Stimulated activated naive CD4-positive, alpha-beta T cell (primary cell): ENCODE results near the gene CFAP46.

ENCODE experiments used
- DNase-seq, 6 experiments: peaks; one replicate each; lab custom pipeline; 2025; lab: John Stamatoyannopoulos, UW

The CFAP46 gene

DNA sequence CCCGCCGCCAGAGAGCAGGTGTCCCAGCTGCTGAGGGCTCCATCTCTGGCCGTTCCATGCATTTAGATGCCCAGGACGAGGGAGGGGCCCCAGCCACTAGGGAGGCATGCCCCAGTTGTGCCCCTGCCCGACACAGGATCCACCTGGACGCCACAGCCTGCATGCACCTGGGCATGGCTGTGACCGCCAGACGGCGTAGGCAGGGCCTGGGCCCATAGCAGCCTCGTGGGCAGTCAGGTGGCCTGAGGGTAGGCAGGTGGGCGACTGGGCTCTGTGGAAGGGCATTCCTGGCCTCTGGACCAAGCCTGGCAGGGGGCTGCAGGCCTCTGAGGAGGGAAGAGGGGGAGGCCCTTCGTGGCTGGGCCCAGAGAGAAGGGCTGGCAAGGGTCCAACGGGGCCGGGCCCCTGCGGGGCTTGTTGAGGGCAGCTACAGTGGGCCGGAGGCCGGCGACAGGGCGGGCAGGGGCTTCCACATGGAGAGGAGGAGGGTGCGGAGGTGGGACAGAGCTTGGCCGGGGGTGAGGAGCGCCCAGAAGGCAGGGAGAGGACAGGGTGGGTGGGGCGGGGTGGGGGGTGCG is 80.4 kb downstream of the CFAP46 start:
- DNase-seq, result no peak

DNA sequence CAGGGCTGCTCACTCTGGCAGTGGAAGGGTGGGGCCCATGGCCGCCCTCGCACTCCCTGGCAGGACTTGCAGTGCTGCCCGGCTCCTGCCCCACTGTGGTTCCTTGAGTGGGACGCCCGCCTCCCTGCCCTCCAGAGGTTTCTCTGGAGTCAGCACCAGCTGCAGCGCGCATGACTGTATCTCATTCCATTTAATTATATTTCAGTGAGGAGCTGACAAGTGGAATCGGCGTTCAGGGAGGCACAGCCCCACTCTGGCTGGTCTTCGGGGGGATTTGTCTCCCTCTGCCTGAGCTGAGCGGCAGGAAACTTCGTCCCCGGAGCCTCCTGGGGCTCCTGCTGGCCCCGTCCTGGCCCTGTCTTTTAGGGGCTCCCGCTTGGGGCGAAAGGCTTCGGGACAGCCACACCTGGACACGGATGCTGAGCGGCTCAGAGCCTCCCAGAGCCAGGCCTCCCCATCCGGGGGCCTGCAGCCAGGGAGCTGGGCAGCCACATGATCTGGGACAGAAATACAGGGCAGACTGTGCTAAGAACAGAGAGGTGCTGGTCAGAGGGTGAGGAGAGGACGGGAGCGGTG is 81.2 kb downstream of the CFAP46 start:
- no peak for DNase-seq

DNA sequence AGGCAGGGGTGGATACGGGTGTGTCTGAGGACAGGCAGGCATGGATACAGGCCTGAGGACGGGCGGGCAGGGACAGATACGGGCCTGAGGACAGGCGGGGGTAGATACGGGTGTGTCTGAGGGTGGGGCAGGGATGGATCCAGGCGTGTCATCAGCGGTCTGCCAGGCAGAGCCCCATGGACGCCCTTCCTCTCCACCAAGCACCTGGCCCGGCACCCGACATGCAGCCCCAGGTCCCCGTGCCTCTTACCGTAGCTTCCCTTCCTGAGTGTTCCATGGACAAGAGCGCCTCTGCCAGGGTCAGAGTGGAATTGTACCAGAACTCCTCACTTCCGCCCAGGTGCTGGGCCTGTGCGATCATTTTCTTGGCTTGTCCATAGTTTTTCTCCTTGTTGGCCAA is 81.8 kb downstream of the CFAP46 start:
- no peak for DNase-seq

DNA sequence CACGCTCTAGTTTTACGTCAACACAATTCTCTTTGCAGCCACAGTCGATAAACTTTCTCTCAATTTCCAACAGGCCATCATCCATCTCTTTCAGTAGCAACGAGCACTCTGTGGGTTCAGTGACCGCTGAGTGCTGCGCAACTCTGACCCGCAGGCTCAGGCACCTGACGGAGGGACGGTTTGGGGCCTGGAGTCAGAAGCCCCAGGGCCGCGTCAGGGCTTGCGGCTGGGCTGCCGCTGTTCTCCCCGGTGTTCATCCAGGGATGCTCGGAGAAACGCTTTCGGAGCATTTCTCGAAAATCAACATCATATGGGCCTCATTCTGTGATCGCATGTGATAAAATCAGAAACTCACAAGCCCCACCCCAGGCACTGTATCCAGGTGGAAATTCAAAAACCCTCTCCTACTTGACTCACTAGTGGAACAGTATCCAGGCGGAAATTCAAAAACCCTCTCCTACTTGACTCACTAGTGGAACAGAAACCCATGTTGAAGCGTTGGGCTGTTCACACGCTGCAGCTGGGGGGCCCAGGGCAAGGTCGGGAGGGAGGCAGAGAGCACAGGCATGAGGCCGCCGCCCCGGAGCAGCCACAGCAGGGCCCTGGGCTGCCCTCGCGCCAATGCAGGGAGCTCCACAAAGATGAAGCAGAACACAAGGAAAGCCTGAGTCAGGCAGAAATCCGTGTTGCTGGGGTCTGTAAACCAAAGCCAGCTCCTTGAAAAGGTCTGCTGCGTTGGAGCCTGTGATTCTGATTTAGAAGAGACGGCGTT is 83.1 kb downstream of the CFAP46 start:
- DNase-seq, result no peak

DNA sequence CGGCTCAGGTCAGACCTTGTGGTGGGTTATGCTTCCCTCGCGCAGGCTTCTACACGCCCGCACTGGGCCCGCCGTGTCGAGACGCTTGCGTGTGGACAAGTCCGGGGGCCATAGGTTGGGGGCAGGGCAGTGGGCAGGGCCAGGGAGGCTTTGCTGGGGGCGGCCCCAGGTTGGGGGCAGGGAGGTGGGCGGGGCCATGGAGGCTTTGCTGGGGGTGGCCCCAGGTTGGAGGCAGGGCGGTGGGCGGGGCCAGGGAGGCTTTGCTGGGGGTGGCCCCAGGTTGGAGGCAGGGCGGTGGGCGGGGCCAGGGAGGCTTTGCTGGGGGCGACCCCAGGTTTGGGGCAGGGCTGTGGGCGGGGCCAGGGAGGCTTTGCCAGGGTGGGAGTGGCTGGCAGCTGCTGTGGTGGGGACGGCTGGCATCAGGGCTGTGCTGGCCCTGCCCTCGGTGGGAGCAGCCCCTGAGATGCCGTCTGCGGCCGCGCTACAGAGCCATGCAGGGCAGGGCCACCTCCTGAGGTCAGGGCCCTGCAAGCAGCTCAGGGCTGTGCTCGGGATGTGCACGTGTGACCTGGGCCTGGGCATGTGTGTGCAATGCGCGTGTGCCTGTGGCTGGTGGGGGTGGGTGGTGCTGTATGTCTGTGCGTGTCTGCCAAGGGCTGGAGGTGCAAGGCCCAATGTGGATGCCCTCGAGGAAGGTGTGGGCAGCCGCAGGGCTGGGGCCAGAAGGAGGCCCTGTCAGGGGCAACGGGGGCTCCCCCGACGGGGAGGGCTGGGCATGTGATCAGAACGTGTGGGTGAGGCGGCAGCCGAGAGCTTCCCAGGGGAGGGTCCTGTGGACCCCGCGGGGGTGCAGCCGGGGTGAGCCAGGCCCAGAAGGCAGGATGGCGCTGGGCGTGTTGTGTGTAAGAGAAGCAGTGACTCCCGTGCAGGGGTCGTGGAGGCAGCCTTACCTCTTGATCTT is 84.0 kb downstream of the CFAP46 start:
- DNase-seq, result no peak

DNA sequence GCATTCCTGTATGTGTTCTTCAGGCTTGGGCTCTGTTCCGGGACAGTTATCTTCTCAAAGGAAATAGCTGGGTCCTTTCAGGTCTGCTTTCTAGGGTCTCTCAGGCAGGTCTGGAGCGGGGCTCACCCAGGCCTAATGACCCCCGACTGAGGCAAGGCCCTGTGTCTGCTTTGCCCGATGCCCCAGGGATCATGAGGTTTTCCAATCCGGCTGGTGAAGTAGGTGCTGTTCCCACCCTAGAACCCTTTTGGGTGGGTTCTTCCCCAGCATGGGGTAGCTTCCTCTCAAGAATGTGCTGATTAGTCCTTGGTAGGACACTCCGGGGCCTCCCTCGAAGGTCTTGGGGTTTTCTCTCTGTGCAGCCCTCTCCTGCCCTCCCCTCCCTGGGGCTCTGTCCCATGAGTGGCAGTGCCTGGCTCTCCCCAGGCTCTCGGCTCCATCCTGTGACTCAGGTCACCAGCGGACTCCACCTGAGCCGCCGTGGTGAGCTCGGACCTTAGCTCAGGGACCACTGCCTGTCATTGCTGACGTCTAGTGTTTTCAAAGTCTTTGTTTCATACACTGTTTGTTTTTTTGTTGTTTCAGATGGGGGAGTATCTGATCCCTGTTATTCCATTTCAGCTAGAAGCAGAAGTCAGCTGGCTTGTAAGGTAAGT is 85.4 kb downstream of the CFAP46 start:
- no peak for DNase-seq

DNA sequence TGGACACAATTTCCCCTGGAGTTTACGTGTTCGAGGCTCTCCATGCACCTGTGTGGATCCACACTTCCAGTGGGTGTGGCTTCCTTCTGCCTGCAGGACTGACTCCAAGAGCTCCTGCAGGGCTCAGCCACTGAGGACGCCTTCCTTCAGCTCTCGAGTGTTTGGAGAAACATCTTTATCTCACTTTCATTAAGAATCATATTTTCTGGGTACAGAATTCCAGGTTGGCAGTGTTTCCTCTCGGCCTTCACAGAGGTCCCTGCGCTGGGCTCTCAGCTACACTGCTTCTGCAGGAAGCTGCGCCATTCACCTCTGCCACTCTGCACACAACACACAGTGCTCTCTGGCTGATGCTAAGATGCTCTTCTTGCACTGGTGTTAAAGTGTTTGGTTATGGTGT is 86.5 kb downstream of the CFAP46 start:
- DNase-seq, result no peak

DNA sequence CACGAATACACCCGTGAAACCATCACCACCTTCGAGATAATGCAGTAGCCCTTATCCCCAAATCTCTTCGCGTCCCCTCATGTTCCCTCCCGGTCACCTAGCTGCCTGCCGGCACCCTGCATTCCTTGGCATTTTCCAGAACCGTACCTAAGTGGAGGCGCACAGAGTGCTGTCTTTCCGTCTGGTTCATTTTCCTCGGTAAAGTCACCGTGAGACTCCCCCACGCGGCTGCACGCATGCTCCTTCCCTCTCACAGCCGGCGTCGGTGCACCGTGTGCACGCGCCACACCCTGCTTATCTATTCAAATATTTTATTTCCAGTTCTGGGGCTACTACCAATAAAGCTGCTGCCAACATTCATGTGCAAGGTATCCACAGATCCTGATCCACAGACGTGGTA is 90.9 kb downstream of the CFAP46 start:
- DNase-seq, result no peak

DNA sequence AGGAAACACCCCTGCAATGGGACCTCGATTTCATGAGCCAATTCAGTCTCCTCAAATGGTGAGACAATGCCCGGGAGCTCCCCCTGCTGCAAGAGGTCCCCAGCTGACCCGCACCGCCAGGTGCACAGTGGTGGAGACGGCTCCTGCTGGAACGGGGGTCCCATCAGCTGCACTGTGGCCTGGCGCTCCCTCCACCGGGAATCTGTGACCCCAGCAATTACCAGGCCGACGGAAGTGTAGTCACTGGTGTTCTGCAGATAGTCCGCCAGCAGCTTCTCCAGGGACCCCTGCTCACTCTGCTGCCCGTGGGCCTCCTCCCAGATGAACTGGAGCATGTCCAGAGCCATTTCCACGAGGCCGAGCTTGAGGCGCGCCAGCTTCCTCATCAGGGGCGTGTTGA is 91.5 kb downstream of the CFAP46 start:
- DNase-seq, result no peak

DNA sequence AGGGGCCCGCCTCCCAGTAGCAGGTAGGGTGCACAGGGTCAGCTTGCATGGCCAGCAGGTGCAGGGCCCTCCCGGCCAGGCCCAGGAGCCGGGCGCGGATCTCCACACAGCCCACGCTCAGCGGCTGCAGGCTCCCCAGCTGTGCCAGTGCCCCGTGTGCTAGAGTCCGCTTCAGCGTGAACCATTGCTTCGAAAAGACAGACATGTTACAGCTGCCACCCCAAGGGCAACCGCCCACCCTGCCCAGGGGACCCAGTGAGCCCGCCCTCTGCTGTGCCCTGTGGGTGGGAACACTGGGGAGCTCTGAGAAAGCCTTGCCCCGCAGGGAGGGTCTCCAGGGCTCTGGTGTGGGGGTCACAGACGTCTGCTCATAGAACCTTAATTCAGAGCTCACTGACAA is 92.1 kb downstream of the CFAP46 start:
- DNase-seq, result no peak

DNA sequence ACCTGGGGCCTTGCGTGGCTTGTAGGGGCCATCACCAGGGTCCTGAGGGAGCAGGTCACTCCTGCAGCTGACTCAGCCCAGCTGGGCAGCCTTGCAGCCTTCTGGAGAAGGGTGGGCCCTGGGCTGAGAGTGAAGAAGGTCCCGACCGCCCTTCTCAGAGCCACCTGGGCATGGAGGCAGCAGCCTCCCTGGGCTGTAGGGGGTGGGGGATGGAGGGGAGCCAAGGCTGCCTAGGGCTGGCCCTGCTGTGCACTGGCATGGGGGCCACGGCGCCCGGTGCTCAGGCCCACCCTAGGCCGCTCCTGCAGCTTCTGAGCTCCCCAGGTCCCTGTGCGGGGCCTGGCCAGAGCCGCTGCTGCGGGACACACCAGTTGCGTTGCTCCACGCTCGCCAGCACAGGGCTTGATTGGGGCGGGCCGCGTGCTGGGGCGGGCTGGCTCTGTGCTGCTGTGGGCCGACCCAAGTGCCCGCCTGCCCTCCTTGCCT is 92.8 kb downstream of the CFAP46 start:
- no peak for DNase-seq

DNA sequence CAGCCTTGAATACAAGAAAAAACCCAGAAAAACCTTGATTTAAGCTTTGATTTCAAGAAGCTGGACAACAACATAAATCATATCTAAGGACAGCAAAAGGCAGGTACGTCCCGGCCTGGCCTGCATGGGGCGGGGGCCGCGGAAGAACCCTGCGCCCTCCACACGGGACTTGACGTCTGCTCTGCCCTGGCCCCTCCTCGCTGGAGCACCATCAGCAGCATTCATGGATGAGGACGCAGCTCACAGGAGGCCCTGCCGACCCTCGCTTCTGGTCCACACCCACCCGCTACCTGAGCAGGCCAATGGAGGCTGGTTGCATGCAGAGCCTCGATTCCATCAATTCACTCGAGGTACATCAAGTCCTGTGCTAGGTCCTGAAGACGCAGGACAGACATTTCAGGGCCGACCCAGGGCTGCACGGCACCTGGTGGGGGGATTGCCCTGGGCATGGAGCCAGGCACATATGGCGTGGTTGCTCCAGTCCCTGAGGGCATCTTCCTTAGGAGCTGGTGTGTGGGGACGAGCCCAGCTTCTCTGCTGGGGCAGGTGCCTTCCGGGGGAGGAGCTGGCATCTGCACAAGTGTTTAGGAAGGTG is 93.3 kb downstream of the CFAP46 start:
- DNase-seq, result no peak

DNA sequence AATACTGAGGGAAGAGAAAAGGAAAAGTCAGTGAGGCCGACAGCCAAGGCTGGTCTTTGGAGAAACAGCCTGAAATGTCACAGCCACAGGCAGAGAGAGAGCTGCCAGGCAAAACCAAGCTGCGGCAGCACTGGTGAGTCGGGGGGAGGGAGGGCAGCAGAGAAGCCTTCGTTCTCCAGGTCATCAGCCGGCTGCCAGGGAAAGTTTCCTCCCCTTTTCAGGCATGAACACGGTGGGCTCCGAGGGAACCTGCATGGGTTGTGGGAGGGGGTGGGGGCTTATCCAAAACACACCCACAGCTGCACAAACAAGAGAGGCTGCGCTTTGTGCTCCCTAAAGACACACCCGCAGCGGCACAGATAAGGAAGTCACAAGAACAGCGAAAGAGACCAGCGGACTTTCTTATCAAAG is 94.1 kb downstream of the CFAP46 start:
- no peak for DNase-seq

DNA sequence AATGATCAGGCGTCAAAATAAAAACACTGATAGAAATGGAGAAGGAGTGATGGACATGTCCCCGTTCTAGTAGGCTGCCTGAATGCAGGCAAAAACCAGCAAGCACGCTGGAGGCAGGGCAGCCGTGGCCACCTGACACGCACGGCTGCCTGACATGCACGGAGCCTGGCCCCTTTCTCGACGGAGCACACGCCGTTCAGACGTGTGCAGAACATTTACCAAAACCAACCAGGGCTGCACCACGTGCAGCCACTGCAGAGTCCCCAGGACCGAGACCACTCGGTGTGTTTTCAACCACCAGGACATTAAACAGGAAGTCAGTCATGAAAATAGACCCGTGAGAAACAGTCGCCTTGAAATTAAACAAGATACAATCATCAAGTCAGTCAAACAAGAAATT is 94.5 kb downstream of the CFAP46 start:
- DNase-seq, result no peak

DNA sequence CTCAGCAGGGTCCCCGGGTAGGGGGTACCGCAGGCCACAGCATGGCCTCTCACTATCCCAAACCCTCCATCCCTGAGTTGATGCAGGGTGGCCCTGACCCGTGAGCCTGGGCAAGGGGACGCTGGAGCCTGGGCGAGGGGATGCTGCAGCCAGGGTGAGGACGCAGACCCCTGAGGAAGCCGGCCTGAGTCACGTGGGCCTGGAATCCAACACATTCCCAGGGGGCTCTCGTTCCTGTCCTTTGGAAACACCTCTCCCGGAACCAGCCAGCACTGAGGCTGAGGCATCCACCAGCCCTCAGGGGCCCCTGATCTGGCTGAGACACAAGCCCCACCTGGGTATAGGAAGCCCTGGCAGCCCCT is 95.0 kb downstream of the CFAP46 start:
- DNase-seq, result no peak

DNA sequence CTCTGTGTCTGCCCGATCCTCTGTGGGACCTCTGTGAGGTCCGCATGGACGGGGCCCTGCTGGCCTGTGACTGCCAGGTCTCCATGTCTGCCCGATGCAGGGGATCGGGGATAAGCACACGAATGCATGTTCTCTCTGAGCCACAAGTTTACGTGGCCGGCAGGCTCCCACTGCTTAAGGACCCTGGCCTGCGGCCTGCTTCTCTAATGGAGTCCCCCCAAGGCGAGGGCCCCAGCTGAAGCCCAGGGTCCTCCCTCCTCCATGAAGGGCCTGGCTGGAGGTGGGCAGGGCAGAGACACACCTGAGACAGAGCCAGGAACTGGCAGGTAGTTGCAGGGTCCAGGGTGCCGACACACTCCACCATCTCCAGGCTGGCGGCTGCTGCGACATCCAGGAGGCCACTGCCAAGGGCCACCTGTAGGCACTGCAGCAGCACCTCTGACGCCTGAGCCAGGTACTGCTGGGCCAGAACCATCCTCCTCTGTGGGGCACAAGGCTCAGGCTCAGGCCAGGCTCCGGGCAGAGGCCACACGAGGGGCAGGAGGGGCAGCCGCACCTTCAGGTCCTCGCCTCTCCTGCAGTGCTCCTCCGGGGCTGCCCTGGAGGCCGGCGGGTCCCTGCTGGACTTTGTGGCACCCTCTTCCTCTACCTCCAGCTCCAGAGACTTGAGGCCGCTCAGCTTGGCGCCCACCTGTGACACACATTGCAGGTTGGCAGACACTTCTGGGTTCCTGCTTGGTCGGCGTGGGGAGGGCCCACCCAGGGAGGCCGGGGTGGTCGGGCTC is 95.5 kb downstream of the CFAP46 start:
- no peak for DNase-seq

DNA sequence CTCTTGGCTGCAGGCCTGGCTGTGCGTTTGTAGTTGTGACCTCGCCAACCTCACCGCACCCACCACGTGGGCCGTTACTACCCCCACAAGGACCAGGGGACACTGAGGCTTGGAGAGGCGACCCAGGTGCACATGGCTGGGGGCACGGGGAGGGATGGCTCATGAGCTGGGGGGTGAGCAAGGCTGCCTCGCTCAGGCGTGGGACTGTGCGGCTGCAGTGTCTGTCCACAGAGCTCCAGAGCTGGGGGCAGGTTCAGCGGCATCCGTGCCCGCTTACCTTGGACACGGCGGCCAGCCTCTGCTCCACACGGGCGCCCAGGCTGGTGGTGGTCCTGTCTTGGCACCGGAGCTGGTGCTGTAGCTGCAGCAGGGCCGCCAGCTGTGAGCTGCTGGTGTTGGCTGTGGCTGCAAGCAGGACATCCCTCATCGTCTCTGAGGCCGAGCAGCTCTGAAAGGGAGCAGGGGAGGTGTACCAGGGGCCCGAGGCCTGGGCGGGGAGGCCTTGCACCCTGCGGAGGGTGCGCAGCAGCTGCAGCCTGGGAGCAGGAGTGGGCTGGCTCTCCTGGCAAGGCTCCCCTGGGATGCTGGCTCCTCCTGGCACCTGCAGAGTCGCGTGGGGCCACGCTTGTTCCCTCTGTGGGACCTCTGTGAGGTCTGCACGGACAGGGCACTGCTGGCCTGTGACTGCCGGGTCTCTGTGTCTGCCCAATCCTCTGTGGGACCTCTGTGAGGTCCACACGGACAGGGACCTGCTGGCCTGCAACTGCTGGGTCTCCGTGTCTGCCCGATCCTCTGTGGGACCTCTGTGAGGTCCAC is 96.4 kb downstream of the CFAP46 start:
- no peak for DNase-seq

DNA sequence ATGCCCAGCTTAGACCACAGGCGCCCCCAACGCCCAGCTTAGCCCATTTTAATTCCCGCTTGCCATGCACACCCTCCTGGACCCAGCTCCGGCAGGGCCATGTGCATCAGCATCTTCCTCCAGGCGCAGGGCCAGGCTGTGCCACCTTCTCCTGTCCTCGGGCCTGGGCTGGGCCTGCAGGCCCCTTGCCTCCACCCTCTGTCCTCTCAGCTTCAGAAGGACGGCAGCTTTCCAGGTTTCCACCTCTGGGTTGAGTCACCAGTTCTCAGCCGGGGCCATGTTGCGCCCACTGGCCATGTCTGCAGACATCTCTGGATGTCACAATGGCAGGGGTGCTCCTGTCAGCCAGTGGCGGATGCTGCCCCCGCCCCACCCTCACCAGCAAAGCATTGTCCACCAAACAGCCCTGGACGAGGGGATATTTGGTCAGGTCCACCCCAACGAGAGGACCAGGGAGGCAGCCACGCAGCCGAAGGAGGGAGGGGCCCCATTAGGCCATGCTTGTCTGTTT is 97.3 kb downstream of the CFAP46 start:
- DNase-seq, result no peak

DNA sequence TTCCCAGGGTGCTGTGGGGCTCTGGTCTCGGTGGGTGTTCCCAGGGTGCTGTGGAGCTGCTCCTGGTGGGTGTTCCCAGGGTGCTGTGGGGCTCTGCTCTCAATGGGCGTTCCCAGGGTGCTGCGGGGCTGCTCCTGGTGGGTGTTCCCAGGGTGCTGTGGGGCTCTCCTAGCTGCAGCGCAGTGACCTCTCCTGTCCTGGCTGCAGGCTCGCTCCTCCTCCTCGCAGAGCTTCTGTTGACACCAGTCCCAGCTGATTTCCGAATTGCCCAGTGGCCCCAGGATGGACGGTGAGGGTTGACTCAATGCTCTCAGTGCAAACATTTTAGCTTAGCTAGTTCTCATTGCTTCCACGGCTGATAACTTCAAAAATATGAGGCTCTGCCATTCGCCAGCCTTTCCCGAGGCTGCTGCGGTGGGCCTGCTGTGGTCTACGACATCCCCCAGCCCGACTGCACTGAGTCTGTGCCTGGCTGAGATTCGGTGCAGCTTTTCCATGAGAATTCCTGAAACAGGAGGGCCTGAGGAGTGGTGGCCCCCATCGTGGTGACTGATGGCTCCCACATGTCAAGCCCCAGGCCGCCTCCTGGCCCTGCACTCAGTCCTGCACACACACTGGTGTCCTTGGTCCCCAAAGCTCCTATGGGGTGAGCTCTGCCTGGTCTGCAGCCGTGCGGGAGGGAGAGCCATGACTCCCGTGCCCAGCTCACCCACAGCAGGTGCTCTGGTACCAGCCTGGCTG is 98.1 kb downstream of the CFAP46 start:
- DNase-seq, result no peak
